Ishikawa (cell line): ENCODE results near the gene RRBP1.

Experiments
- CEBPB ChIP-seq: IDR thresholded peaks from 2 replicates; pipeline ENCODE4 v1.6.1; 2012
- CREB1 ChIP-seq: IDR thresholded peaks from 2 replicates; pipeline ENCODE4 v1.6.1; 2012; ENCODE audit warnings: low read depth
- EGR1 ChIP-seq: IDR thresholded peaks from 2 replicates; pipeline ENCODE4 v1.6.1; 2012
- EP300 ChIP-seq: IDR thresholded peaks from 2 replicates; pipeline ENCODE4 v1.6.1; 2012; ENCODE audit warnings: borderline replicate concordance
- FOXM1 ChIP-seq: IDR thresholded peaks from 2 replicates; pipeline ENCODE4 v1.6.1; 2012; ENCODE audit warnings: low read depth, borderline replicate concordance
- MAX ChIP-seq: IDR thresholded peaks from 2 replicates; pipeline ENCODE4 v1.6.1; 2012
- NFIC ChIP-seq: IDR thresholded peaks from 2 replicates; pipeline ENCODE4 v1.6.1; 2012
- RAD21 ChIP-seq: IDR thresholded peaks from 2 replicates; pipeline ENCODE4 v1.6.1; 2012; ENCODE audit warnings: low read depth
- TAF1 ChIP-seq: IDR thresholded peaks from 2 replicates; pipeline ENCODE4 v1.6.1; 2012; ENCODE audit warnings: low read depth, mild to moderate bottlenecking
- TCF12 ChIP-seq: IDR thresholded peaks from 2 replicates; pipeline ENCODE4 v1.6.1; 2012; ENCODE audit warnings: low read depth
- TEAD4 ChIP-seq: IDR thresholded peaks from 2 replicates; pipeline ENCODE4 v1.6.1; 2012
- YY1 ChIP-seq: IDR thresholded peaks from 2 replicates; pipeline ENCODE4 v1.6.1; 2012; ENCODE audit warnings: low read depth
- ZBTB7A ChIP-seq: IDR thresholded peaks from 2 replicates; pipeline ENCODE4 v1.6.1; 2012; ENCODE audit warnings: low read depth
- TF ChIP-seq, protein P1 (sequence below): IDR thresholded peaks from 2 replicates; pipeline ENCODE4 v1.6.1; 2012
- TF ChIP-seq, protein P2 (sequence below): IDR thresholded peaks from 2 replicates; pipeline ENCODE4 v1.6.1; 2012; ENCODE audit warnings: low read depth, mild to moderate bottlenecking

Gene RRBP1

GRCh38 chr20:17662333-17663039 is 19.6 kb downstream of the RRBP1 start:
- TF ChIP-seq MAX (no peak), TEAD4 (no peak), NFIC (no peak), CEBPB (no peak), TAF1 (no peak), FOXM1 (no peak), EGR1 (no peak), EP300 (no peak), TCF12 (no peak), ZBTB7A (no peak), RAD21 (no peak), YY1 (no peak), CREB1 (no peak)
- TF ChIP-seq, protein P1, sequence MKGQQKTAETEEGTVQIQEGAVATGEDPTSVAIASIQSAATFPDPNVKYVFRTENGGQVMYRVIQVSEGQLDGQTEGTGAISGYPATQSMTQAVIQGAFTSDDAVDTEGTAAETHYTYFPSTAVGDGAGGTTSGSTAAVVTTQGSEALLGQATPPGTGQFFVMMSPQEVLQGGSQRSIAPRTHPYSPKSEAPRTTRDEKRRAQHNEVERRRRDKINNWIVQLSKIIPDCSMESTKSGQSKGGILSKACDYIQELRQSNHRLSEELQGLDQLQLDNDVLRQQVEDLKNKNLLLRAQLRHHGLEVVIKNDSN = no peak
- TF ChIP-seq, protein P2, sequence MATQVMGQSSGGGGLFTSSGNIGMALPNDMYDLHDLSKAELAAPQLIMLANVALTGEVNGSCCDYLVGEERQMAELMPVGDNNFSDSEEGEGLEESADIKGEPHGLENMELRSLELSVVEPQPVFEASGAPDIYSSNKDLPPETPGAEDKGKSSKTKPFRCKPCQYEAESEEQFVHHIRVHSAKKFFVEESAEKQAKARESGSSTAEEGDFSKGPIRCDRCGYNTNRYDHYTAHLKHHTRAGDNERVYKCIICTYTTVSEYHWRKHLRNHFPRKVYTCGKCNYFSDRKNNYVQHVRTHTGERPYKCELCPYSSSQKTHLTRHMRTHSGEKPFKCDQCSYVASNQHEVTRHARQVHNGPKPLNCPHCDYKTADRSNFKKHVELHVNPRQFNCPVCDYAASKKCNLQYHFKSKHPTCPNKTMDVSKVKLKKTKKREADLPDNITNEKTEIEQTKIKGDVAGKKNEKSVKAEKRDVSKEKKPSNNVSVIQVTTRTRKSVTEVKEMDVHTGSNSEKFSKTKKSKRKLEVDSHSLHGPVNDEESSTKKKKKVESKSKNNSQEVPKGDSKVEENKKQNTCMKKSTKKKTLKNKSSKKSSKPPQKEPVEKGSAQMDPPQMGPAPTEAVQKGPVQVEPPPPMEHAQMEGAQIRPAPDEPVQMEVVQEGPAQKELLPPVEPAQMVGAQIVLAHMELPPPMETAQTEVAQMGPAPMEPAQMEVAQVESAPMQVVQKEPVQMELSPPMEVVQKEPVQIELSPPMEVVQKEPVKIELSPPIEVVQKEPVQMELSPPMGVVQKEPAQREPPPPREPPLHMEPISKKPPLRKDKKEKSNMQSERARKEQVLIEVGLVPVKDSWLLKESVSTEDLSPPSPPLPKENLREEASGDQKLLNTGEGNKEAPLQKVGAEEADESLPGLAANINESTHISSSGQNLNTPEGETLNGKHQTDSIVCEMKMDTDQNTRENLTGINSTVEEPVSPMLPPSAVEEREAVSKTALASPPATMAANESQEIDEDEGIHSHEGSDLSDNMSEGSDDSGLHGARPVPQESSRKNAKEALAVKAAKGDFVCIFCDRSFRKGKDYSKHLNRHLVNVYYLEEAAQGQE = no peak

GRCh38 chr20:17661121-17661744 is 20.8 kb downstream of the RRBP1 start:
- TF ChIP-seq EGR1 = no peak
- no peak for TF ChIP-seq NFIC
- TF ChIP-seq TAF1 = no peak
- no peak for TF ChIP-seq RAD21
- TF ChIP-seq, protein P2 = no peak

DNA sequence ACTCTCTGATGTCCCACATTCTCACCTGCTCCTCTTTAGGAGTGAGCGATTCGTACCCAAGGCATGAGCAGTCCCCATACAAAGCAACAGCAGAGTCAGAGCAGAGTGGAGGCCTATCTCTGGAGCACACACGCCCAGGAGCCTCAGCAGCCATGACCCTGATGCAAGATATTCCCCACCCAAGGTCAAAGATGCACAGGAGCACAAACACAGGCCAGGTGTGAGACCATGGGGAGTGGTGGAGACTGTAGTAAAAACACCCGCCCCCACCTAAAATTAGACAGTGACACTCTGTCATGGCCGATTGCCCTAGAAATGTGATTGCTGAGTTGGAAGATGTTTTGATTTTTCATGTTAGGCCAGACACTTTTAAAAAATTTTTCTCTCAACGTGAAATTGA is 21.4 kb downstream of the RRBP1 start:
- TF ChIP-seq, protein P1 = no peak
- TF ChIP-seq EP300 (no peak), FOXM1 (no peak), RAD21 (no peak), TCF12 (no peak), NFIC (no peak), MAX (no peak), YY1 (no peak), EGR1 (no peak), CREB1 (no peak), CEBPB (no peak), TEAD4 (no peak), TAF1 (no peak), ZBTB7A (no peak)
- TF ChIP-seq, protein P2 = no peak

DNA sequence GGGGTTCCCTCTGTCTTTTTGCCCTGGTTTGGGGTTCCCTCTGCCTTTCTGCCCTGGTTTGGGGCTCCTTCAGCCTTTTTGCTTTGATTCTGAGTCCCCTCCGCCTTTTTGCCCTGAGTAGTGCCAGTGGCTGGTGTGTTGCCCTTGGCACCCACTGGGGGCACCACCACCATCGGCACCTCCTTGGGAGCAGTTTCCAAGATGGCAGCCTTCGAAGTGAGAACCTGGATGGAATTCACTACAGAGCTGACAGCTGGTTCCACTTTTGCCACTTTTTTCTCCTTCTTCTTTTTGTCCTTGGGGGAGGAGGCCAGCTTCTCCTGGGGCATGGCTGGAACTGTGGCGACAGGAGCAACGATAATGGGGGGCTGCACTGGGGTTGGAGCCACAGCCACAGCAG is 22.2 kb downstream of the RRBP1 start:
- TF ChIP-seq TEAD4 = no peak
- no peak for TF ChIP-seq RAD21
- TF ChIP-seq NFIC = no peak
- no peak for TF ChIP-seq EGR1
- TF ChIP-seq ZBTB7A = no peak
- TF ChIP-seq FOXM1 = no peak
- no peak for TF ChIP-seq MAX
- no peak for TF ChIP-seq CREB1
- TF ChIP-seq, protein P1 = no peak
- no peak for TF ChIP-seq TAF1
- no peak for TF ChIP-seq EP300
- TF ChIP-seq YY1 = no peak
- no peak for TF ChIP-seq TCF12
- no peak for TF ChIP-seq CEBPB
- TF ChIP-seq, protein P2 = no peak
